CD14-positive monocyte (primary cell): ENCODE data around the gene ZNF423. TPM values are rescaled to one million over a fixed set of nuclear protein-coding genes. Genes with fewer than 3 reads are reported as not detected.
A peak's percentile ranks its signal among the peaks of the same experiment; 100 is the strongest.

Experiments
- DNase-seq, 3 donors: peaks; one replicate each; pipeline ENCODE4 v3.0.0-alpha.2; 2011 to 2022
- H2AFZ ChIP-seq: 2 replicates; pipeline ENCODE4 v1.6.0; 2012; ENCODE audit warnings: mild to moderate bottlenecking, low read depth, low read length, inconsistent platforms; ENCODE audit not compliant: insufficient read depth, poor library complexity, severe bottlenecking
- H3K27ac ChIP-seq, 2 donors: 1 replicate in 1 of 2; 2 replicates in 1 of 2; pipeline ENCODE4 v1.5.1; 2012 to 2013; ENCODE audit warnings: low read length in 2 of 2, control low read depth in 1 of 2, inconsistent platforms in 1 of 2, low read depth in 1 of 2, mild to moderate bottlenecking in 1 of 2
- H3K27me3 ChIP-seq, 2 donors: one replicate each; pipeline versions ENCODE4 v1.6.0 to v1.6.1; 2011 to 2013; ENCODE audit warnings: low read length in 2 of 2; ENCODE audit not compliant: control insufficient read depth in 2 of 2, insufficient read depth in 2 of 2
- H3K36me3 ChIP-seq, 2 donors: replicated peaks in 1 of 2; 1 replicate in 1 of 2; 2 replicates in 1 of 2; pipeline versions ENCODE4 v1.5.1 to v1.6.1; 2012 to 2013; ENCODE audit warnings: low read length in 2 of 2, control low read depth in 1 of 2, inconsistent platforms in 1 of 2, mild to moderate bottlenecking in 1 of 2; ENCODE audit not compliant: insufficient read depth in 2 of 2, control insufficient read depth in 1 of 2
- H3K4me1 ChIP-seq, 2 donors: 1 replicate in 1 of 2; 2 replicates in 1 of 2; pipeline versions ENCODE4 v1.5.1 to v1.6.1; 2012 to 2013; ENCODE audit warnings: low read length in 2 of 2, control low read depth in 1 of 2, inconsistent platforms in 1 of 2, mild to moderate bottlenecking in 1 of 2, moderate library complexity in 1 of 2; ENCODE audit not compliant: insufficient read depth in 2 of 2, control insufficient read depth in 1 of 2
- H3K4me2 ChIP-seq: replicated peaks from 2 replicates; pipeline ENCODE3; 2012; ENCODE audit warnings: low read length, moderate library complexity, mild to moderate bottlenecking; ENCODE audit not compliant: poor library complexity, severe bottlenecking; ENCODE audit errors: extremely low read depth
- H3K4me3 ChIP-seq, 3 experiments: fragments of 200-600 bp in 1 of 3; sonication (generic) in 1 of 3; replicated peaks in 1 of 3; 1 replicate in 2 of 3; 2 replicates in 1 of 3; pipeline ENCODE4 v1.5.1; 2011 to 2013; ENCODE audit warnings: low read length in 3 of 3, mild to moderate bottlenecking in 3 of 3, control low read depth in 2 of 3, low read depth in 2 of 3, inconsistent platforms in 1 of 3, moderate library complexity in 1 of 3
- H3K79me2 ChIP-seq: 2 replicates; pipeline ENCODE4 v1.6.0; 2012; ENCODE audit warnings: mild to moderate bottlenecking, control low read depth, inconsistent platforms, low read length, moderate library complexity; ENCODE audit not compliant: insufficient read depth
- H3K9ac ChIP-seq: 2 replicates; pipeline ENCODE4 v1.6.0; 2017; ENCODE audit warnings: low read length, mild to moderate bottlenecking; ENCODE audit not compliant: insufficient read depth, poor library complexity, severe bottlenecking
- H3K9me3 ChIP-seq, 2 donors: replicated peaks in 1 of 2; 1 replicate in 1 of 2; 2 replicates in 1 of 2; pipeline versions ENCODE4 v1.5.1 to v1.6.1; 2012 to 2013; ENCODE audit warnings: low read length in 2 of 2, control low read depth in 1 of 2; ENCODE audit not compliant: control insufficient read depth in 1 of 2, insufficient read depth in 1 of 2
- H4K20me1 ChIP-seq: 2 replicates; pipeline ENCODE4 v1.6.0; 2012; ENCODE audit warnings: mild to moderate bottlenecking, low read length, control low read depth, moderate library complexity; ENCODE audit not compliant: insufficient read depth
- H3K27ac Mint-ChIP-seq, 7 donors: one replicate each; pipeline ENCODE4 v1.8.0; 2020; ENCODE audit warnings: mild to moderate bottlenecking in 7 of 7, mixed read lengths in 7 of 7, moderate library complexity in 6 of 7, inconsistent platforms in 2 of 7
- H3K27me3 Mint-ChIP-seq, 3 donors: one replicate each; pipeline ENCODE4 v1.8.0; 2021 to 2022; ENCODE audit warnings: low read depth in 3 of 3, mild to moderate bottlenecking in 3 of 3, mixed read lengths in 3 of 3, moderate library complexity in 3 of 3, inconsistent platforms in 1 of 3
- H3K36me3 Mint-ChIP-seq, 2 donors: one replicate each; pipeline ENCODE4 v1.8.0; 2020; ENCODE audit warnings: mixed read lengths in 2 of 2, inconsistent platforms in 1 of 2, mild to moderate bottlenecking in 1 of 2
- H3K4me1 Mint-ChIP-seq: one replicate; pipeline ENCODE4 v1.8.0; 2020; ENCODE audit warnings: mild to moderate bottlenecking, mixed read lengths
- H3K4me3 Mint-ChIP-seq, 2 donors: one replicate each; pipeline ENCODE4 v1.8.0; 2020; ENCODE audit warnings: mild to moderate bottlenecking in 2 of 2, mixed read lengths in 2 of 2, moderate library complexity in 1 of 2
- H3K9me3 Mint-ChIP-seq, 7 donors: one replicate each; pipeline ENCODE4 v1.8.0; 2020 to 2022; ENCODE audit warnings: mixed read lengths in 7 of 7, mild to moderate bottlenecking in 6 of 7, moderate library complexity in 6 of 7, inconsistent platforms in 2 of 7
- WGBS: methylation state at CpG from one replicate; pipeline ENCODE4 v1.1.5; 2013; ENCODE audit warnings: missing lambda C conversion rate; ENCODE audit not compliant: insufficient coverage; 5-methylcytosine and 5-hydroxymethylcytosine counted together
- intact Hi-C, 2 donors: fragments of 100-400 bp; cut with micrococcal nuclease; formaldehyde crosslinking; loops; one replicate each; pipeline versions ENCODE4 v1.15.0 to v1.15.1; 2023
- polyA plus RNA-seq, 3 donors: library from polyadenylated mRNA; depleted of rRNA in 1 of 3; unstranded in 2 of 3; stranded (reverse) in 1 of 3; fragments of 300-500 nt in 2 of 3; fragments of >200 nt in 1 of 3; fragmentation: Illumina TruSeq in 2 of 3; gene quantifications; 1 replicate in 2 of 3; 2 replicates in 1 of 3; pipeline ENCODE4 v1.2.3, GENCODE V29; 2012 to 2021
- TF ChIP-seq, protein P1 (sequence below): fragments of 200-600 bp; IDR thresholded peaks from one replicate; pipeline ENCODE4 v1.8.0; 2022; ENCODE audit warnings: antibody characterized with exemption, mild to moderate bottlenecking

ZNF423 gene
- polyA plus RNA-seq, 3 donors: not detected

DNA sequence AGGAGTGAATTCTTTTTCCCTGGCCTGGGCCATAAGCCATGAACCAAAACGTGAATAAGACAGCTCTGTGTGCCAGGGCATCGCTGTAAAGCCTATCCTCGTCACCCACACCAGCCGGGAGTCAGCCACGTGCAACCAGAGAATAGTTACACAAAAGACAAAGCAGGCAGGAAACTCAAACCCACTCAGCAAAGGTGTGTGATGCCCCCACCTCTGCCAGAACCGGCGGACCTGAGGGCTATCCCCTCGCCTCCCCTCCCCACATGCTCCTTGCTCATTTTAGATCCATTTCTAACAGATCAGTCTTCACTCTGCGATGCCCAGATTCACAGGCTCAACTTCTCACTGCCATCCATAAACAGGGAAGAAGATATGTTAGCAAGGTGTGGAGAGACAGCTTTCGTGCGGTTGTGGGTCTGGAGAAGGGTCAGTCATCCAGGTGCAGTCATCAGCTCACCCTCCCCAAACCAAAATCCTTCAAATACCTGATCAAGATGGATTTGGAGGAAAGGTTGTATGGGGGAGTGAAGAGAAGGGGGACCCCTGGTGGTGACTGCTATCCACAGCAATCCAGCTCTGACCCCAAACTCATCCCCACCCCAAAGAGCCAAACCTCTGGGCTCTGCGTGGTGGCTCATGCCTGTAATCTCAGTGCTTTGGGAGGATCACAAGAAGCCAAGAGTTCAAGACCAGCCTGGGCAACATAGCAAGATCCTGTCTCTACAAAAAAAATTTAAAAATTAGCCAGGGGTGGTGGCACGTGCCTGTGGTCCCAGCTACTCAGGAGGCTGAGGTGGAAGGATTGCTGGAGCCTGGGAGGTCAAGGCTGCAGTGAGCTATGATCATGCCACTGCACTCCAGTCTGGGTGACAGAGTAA lies 263.1 kb downstream of the ZNF423 start:
- WGBS: 66% methylated on average over 5 of the region's 13 CpGs
- intact Hi-C loops: loop anchor here (5.0 to 10.0 kb wide), 3 partner anchors 98 to 185 kb away; no protein-coding TSS in a partner anchor
- Histone ChIP-seq H3K4me1 (peaks cover 0 to 6% of the 10 kb centered on the region in 2 donors), H3K9me3 (no peaks in the 10 kb centered on the region), H3K27ac (no peak overlapping the region), H3K27me3 (no peaks in the 10 kb centered on the region), H3K79me2 (no peaks in the 10 kb centered on the region), H3K9ac (no peak overlapping the region), H4K20me1 (no peaks in the 10 kb centered on the region), H3K4me2 (no peak overlapping the region), H2AFZ (no peak overlapping the region), H3K36me3 (no peaks in the 10 kb centered on the region), H3K4me3 (no peak overlapping the region)
- no peaks in the 10 kb centered on the region for H3K36me3 Mint-ChIP-seq
- peak in 2 of 3 donors; percentile 14 to 31 for DNase-seq
- no peak overlapping the region for H3K4me3 Mint-ChIP-seq
- H3K9me3 Mint-ChIP-seq: peaks cover 0 to 3% (median 0%) of the 10 kb centered on the region in 7 donors
- peak overlapping the region in 1 of 7 donors; percentile 20 for H3K27ac Mint-ChIP-seq
- H3K4me1 Mint-ChIP-seq: peaks cover 14% of the 10 kb centered on the region
- H3K27me3 Mint-ChIP-seq: peaks cover 0 to 4% (median 2%) of the 10 kb centered on the region in 3 donors
- TF ChIP-seq, protein P1, sequence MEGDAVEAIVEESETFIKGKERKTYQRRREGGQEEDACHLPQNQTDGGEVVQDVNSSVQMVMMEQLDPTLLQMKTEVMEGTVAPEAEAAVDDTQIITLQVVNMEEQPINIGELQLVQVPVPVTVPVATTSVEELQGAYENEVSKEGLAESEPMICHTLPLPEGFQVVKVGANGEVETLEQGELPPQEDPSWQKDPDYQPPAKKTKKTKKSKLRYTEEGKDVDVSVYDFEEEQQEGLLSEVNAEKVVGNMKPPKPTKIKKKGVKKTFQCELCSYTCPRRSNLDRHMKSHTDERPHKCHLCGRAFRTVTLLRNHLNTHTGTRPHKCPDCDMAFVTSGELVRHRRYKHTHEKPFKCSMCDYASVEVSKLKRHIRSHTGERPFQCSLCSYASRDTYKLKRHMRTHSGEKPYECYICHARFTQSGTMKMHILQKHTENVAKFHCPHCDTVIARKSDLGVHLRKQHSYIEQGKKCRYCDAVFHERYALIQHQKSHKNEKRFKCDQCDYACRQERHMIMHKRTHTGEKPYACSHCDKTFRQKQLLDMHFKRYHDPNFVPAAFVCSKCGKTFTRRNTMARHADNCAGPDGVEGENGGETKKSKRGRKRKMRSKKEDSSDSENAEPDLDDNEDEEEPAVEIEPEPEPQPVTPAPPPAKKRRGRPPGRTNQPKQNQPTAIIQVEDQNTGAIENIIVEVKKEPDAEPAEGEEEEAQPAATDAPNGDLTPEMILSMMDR: peak; percentile 79

DNA sequence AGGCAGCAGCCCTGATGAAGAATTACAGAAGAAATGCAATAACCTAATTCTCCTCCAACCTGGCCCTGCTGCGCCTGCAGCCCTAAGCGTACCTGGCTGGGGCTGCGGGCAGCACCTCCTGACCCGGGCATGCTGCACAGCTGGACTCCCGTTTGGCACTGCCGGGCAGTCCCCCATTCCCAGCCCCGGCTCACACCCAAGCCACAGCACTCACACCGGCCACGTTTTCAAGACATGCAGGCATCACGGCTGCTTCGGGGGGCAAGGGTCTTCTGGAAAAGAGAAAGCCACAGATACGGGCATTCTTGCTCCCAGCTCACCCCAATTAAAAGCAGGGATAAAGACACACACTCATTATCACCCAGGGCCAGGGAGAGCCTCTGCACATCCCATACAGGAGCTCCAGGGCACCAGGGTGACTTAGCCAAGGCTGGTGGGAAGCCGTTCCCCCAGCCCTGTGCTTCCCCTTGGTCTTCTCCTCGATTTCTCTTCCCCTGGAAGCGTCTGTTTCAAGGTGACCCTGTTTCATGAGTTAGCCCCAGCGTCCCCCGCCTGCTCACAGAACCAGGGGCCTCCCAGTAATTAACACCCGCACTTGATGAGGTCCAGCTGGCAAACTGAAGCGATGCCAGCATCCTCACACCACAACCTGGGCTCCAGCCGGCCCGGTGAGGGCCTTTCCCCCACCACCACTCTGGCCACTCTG lies 265.6 kb downstream of the ZNF423 start:
- no peaks in the 10 kb centered on the region for H3K36me3 ChIP-seq
- no peak overlapping the region for H3K4me2 ChIP-seq
- TF ChIP-seq, protein P1: no peak
- H3K9me3 Mint-ChIP-seq: peaks cover 0 to 3% (median 0%) of the 10 kb centered on the region in 7 donors
- H2AFZ ChIP-seq: no peak overlapping the region
- H3K4me1 Mint-ChIP-seq: peaks cover 8% of the 10 kb centered on the region
- H3K36me3 Mint-ChIP-seq: no peaks in the 10 kb centered on the region
- H3K27me3 ChIP-seq: no peaks in the 10 kb centered on the region
- 84% methylated on average over 17 of the region's 21 CpGs for WGBS
- no peak overlapping the region for H3K9ac ChIP-seq
- no peak overlapping the region for H3K27ac ChIP-seq
- no peak overlapping the region for H3K4me3 ChIP-seq
- H3K27ac Mint-ChIP-seq: no peak overlapping the region
- H3K79me2 ChIP-seq: no peaks in the 10 kb centered on the region
- no peak overlapping the region for H3K4me3 Mint-ChIP-seq
- intact Hi-C loops: loop anchor here (5.0 to 10.0 kb wide), 3 partner anchors 96 to 183 kb away; no protein-coding TSS in a partner anchor
- H4K20me1 ChIP-seq: no peaks in the 10 kb centered on the region
- no peaks in the 10 kb centered on the region for H3K9me3 ChIP-seq
- DNase-seq: no peak
- H3K27me3 Mint-ChIP-seq: peaks cover 0 to 4% (median 2%) of the 10 kb centered on the region in 3 donors
- H3K4me1 ChIP-seq: peaks cover 0 to 2% of the 10 kb centered on the region in 2 donors
